OCI-LY7 (cell line): Measurements from ENCODE around the gene PCYOX1L.

Experiments used
- EZH2phosphoT487 ChIP-seq: fragments of 200-600 bp; sonication (generic); IDR thresholded peaks from 2 replicates; pipeline ENCODE4 v1.6.1; 2018; ENCODE audit warnings: low read depth, borderline replicate concordance, mild to moderate bottlenecking, mixed run types, antibody characterized with exemption, low read length, moderate library complexity, mixed read lengths
- TF ChIP-seq, protein P1 (sequence below): fragments of 200-600 bp; sonication (generic); conservative IDR thresholded peaks from 2 replicates; pipeline ENCODE4 v1.5.1; 2014; ENCODE audit warnings: mild to moderate bottlenecking, antibody characterized with exemption, low read length, moderate library complexity, mixed read lengths

DNA sequence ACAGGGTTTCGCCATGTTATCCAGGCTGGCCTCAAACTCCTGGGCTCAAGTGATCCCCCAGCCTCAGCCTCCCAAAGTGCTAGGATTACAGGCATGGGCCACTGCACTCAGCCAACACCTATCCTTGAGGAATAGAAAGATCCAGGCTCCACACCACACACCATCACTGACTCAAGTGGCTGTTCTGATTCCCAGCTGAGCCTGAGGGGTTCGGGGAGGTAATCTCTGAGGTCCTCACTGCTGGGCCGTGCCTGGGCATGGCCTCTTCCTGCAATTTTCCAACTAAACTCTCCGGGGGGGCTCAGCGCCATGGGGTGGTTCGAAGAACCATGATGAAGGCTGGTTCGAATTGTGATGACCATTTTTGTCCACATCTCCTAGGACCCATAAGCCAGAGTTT is 52.2 kb downstream of the PCYOX1L start:
- TF ChIP-seq, protein P1, sequence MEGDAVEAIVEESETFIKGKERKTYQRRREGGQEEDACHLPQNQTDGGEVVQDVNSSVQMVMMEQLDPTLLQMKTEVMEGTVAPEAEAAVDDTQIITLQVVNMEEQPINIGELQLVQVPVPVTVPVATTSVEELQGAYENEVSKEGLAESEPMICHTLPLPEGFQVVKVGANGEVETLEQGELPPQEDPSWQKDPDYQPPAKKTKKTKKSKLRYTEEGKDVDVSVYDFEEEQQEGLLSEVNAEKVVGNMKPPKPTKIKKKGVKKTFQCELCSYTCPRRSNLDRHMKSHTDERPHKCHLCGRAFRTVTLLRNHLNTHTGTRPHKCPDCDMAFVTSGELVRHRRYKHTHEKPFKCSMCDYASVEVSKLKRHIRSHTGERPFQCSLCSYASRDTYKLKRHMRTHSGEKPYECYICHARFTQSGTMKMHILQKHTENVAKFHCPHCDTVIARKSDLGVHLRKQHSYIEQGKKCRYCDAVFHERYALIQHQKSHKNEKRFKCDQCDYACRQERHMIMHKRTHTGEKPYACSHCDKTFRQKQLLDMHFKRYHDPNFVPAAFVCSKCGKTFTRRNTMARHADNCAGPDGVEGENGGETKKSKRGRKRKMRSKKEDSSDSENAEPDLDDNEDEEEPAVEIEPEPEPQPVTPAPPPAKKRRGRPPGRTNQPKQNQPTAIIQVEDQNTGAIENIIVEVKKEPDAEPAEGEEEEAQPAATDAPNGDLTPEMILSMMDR: no peak
- no peak for TF ChIP-seq EZH2phosphoT487
